ENCODE data around the gene USP9X. TPM values are rescaled to one million over a fixed set of nuclear protein-coding genes. Genes with fewer than 3 reads are reported as not detected.
A peak's percentile ranks its signal among the peaks of the same experiment; 100 is the strongest.

The USP9X gene
- total and polyA plus RNA-seq, 9 of the 15 experiments (the other 6 are each of a cell fraction or from before 2014, with no cell fraction given): 10.9 to 47.8 (median 29.5) TPM

- TF ChIP-seq SMARCA5 (IDR thresholded peaks at IDR 0.05) (peak; percentile 72), CC2D1A (IDR thresholded peaks at IDR 0.05) (peak; percentile 70)
These were observed 29.8 kb downstream of the USP9X start (continued) for GRCh38 chrX:41115104-41115425.

GRCh38 chrX:41116948-41117347 is 31.7 kb downstream of the USP9X start:
- peak in 2 of 4 experiments; percentile 10 to 22 for DNase-seq (ENCODE audit: extremely low read depth in 1 of 4, low spot score in 3 of 4)
- BruUV-seq (replicated peaks): no TSS peak
- Histone ChIP-seq H4K20me1 (replicated peaks; ENCODE audit: control insufficient read depth, insufficient read depth, low read length) (peaks cover 13% of the 10 kb centered on the region), H3K4me2 (ENCODE audit: insufficient read depth, low read length) (no peak overlapping the region; the same call in 1 of the 2 replicates), H3K4me1 (replicated peaks in 1 of 2; ENCODE audit: control insufficient read depth in 2 of 2, insufficient read depth in 2 of 2, low read length in 2 of 2) (peaks cover 0 to 5% of the 10 kb centered on the region in 2 experiments; a peak in 2 of 5 replicates), H3K27ac (ENCODE audit: extremely low read depth, low read depth, low read length) (no peak overlapping the region), H3K36me3 (ENCODE audit: control insufficient read depth, insufficient read depth, low read length) (no peaks in the 10 kb centered on the region; the same call in 2 of the 3 replicates), H3K79me2 (ENCODE audit: control insufficient read depth, insufficient read depth, low read length) (peaks cover 93% of the 10 kb centered on the region), H3K4me3 (no peak overlapping the region), H3K27me3 (ENCODE audit: control insufficient read depth in 2 of 2, insufficient read depth in 2 of 2, low read length in 2 of 2) (no peaks in the 10 kb centered on the region), H3K9me3 (replicated peaks; ENCODE audit: control insufficient read depth, insufficient read depth, low read depth, low read length) (no peaks in the 10 kb centered on the region), H3K9me1 (ENCODE audit: control insufficient read depth, insufficient read depth, low read length) (no peaks in the 10 kb centered on the region), H3K9ac (ENCODE audit: insufficient read depth in 1 of 2, low read depth in 2 of 2, low read length in 2 of 2) (no peak overlapping the region), H2AFZ (ENCODE audit: low read depth, low read length) (no peak overlapping the region)
- FAIRE-seq: no peak
- intact Hi-C loops (cut with micrococcal nuclease): loop anchor here (10.0 kb wide), 3 partner anchors 182 to 462 kb away; no protein-coding TSS in a partner anchor
- peak; percentile 59 for ATAC-seq
- WGBS (ENCODE audit: insufficient coverage, low coverage, missing lambda C conversion rate): 9% methylated on average over 4 of the region's 4 CpGs
- CTCF ChIA-PET (ENCODE audit: low intra/inter-chr PET ratio): no interaction called here
- in situ Hi-C loops (cut with MboI): no loop called here
- POLR2A ChIA-PET: interaction anchor here (1.6 kb wide), 1 partner anchor 9 kb away, joined by 5 read pairs; no protein-coding TSS in a partner anchor
- TF ChIP-seq MLX (CRISPR knock-in tag; conservative IDR thresholded peaks at IDR 0.05) (no peak), PBX2 (CRISPR knock-in tag; IDR thresholded peaks at IDR 0.05; ENCODE audit: low read depth) (no peak), PBX2 (tag; conservative IDR thresholded peaks at IDR 0.05; ENCODE audit: low read depth) (peak; percentile 85), ETV1 (tag; conservative IDR thresholded peaks at IDR 0.05; ENCODE audit: low read depth) (peak; percentile 59), ADNP (tag; IDR thresholded peaks at IDR 0.05) (no peak), PKNOX1 (IDR thresholded peaks at IDR 0.05) (peak; percentile 67), ZNF75A (CRISPR knock-in tag; IDR thresholded peaks at IDR 0.05) (peak; percentile 86), MED1 (CRISPR knock-in tag; IDR thresholded peaks at IDR 0.05; ENCODE audit: borderline replicate concordance) (no peak)
